Activated CD4-positive, alpha-beta T cell treated with anti-CD3 and anti-CD28 coated beads for 1 hour (primary cell): Measurements from ENCODE around the gene MLC1.

Experiments
- DNase-seq: peaks from one replicate; pipeline ENCODE4 v3.0.0-alpha.2; 2020

Gene MLC1

GRCh38 chr22:50034126-50035081 lies 50.8 kb downstream of the MLC1 start:
- no peak for DNase-seq

- no peak for DNase-seq
These were observed 52.2 kb downstream of the MLC1 start for GRCh38 chr22:50032941-50033601.

- DNase-seq: no peak
These were observed 52.9 kb downstream of the MLC1 start for GRCh38 chr22:50032109-50032871.

GRCh38 chr22:50031189-50032091 lies 53.8 kb downstream of the MLC1 start:
- DNase-seq: no peak

- peak; percentile 75 for DNase-seq
These were observed 54.7 kb downstream of the MLC1 start for GRCh38 chr22:50030297-50031188.

GRCh38 chr22:50027639-50028537 lies 57.3 kb downstream of the MLC1 start:
- peak; percentile 27 for DNase-seq

- no peak for DNase-seq
These were observed 59.2 kb downstream of the MLC1 start for GRCh38 chr22:50025993-50026392.

GRCh38 chr22:50022171-50022819 lies 62.9 kb downstream of the MLC1 start:
- no peak for DNase-seq

GRCh38 chr22:50020606-50021005 lies 64.6 kb downstream of the MLC1 start:
- DNase-seq: no peak

- no peak for DNase-seq
These were observed 65.9 kb downstream of the MLC1 start for GRCh38 chr22:50019316-50019715.

GRCh38 chr22:50018608-50019285 lies 66.5 kb downstream of the MLC1 start:
- DNase-seq: no peak

GRCh38 chr22:50017701-50018224 lies 67.5 kb downstream of the MLC1 start:
- DNase-seq: no peak

- DNase-seq: no peak
These were observed 68.1 kb downstream of the MLC1 start for GRCh38 chr22:50016988-50017700.

GRCh38 chr22:50016308-50016987 lies 68.8 kb downstream of the MLC1 start:
- DNase-seq: no peak

GRCh38 chr22:50015451-50016307 lies 69.5 kb downstream of the MLC1 start:
- no peak for DNase-seq

GRCh38 chr22:50014655-50015401 lies 70.4 kb downstream of the MLC1 start:
- DNase-seq: no peak
